Mesenteric fat pad (tissue), 1 donor: ENCODE data around the gene LRRC4. TPM values are rescaled to one million over a fixed set of nuclear protein-coding genes. Genes with fewer than 3 reads are reported as not detected.

Source experiments
- DNase-seq: peaks from one replicate; pipeline ENCODE4 v3.0.0-alpha.2; 2020; ENCODE audit warnings: low spot score
- total RNA-seq: library from RNA; stranded (reverse); fragmentation: NEBNext Ultra II Directional; extraction: Animal tissue kit (Norgen Biotek cat#: 25700); gene quantifications from one replicate; pipeline ENCODE4 v1.2.1, GENCODE V29; 2021
- donor health status: DM: yes; HTN: yes; CAD: no.

The LRRC4 gene
- total RNA-seq, 1 donor from 2014 or later = 6.5 TPM

DNA sequence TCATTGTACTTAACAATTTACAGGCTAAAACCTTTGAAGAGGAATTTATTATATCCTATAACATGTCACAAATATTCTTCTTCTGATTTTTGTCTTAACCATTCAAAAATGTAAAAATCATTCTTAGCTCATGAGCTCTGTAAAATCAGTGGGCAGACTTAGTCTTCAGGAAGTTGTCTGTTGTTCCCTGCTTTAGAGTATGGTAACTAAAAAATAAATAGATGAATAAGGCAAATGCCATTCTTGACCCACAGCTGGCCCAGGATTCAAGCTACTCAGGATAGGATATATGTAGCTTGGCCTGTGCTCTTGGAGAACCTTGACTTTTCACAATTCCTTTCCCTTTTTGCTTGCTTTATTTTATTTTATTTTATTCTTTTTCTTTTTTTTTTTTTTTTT, 51.5 kb downstream of the LRRC4 start:
- no peak for DNase-seq

DNA sequence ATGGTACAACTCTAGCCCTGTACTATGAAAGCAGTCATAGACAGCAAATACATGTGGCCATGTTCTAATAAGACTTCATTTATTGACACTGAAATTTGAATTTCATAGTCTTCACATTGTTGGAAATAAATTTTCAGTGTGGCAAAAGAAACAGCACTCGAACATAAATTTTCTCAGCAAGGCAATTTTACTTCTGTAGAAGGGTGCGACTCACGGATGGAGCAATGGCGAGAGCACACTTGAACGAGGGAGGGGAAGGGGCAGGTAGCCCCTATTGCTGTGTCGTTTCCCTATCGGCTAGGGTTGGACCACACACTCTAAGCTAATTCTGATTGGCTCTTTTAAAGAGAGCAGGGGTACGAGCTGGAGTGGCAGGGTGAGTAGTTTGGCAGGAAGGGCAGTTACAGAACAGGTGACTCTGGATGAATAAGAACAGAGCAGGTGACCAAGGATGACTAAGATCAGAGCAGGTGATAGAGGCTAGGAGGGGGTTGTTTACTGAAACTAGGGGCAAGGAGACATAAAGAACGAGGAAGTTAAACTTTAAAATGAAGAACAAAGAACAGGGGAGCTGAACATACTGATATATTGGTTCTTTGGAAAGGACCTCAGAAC, 52.0 kb downstream of the LRRC4 start:
- no peak for DNase-seq

DNA sequence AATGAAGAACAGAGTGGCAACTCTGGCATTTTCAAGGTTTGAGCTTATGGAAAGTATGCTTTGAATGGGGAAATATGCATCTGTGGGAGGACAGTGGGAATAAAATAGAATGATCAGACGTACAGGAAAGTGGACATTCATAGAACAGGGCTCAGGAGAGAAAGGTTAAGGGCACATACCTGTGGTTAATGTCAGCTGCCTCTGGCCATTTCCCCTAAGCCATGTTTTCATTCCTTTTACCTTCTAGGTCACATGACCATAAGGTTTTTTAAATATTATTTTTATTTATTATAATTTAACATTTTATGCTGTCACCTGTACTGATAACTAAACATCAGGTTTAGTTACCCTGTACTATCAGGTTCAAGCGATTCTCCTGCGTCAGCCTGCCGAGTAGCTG, 52.8 kb downstream of the LRRC4 start:
- DNase-seq = no peak

Other genes starting within 250 kb of the LRRC4 start
- gene LEP, start 209.8 kb upstream of the LRRC4 start, total RNA-seq = 784 TPM